ENCODE measurements around the gene RPS6KA5. TPM values are rescaled to one million over a fixed set of nuclear protein-coding genes. Genes with fewer than 3 reads are reported as not detected.

Gene RPS6KA5
- total RNA-seq, 1 donor from 2014 or later = 4.4 TPM

GRCh38 chr14:90993792-90994191 is 66.6 kb downstream of the RPS6KA5 start:
- Mint-ChIP-seq H3K27ac (no peak overlapping the region), H3K36me3 (ENCODE audit: insufficient read depth) (no peaks in the 10 kb centered on the region), H3K27me3 (no peaks in the 10 kb centered on the region), H3K9me3 (ENCODE audit: low read depth) (no peaks in the 10 kb centered on the region), H3K4me3 (ENCODE audit: low read depth) (no peak overlapping the region), H3K4me1 (ENCODE audit: low read depth) (no peaks in the 10 kb centered on the region)
- no peak for TF ChIP-seq CTCF (IDR thresholded peaks at IDR 0.05; ENCODE audit: unreplicated experiment)
- no peak for DNase-seq (ENCODE audit: low spot score, unreplicated experiment)

- no peak for TF ChIP-seq CTCF (IDR thresholded peaks at IDR 0.05; ENCODE audit: unreplicated experiment)
- Mint-ChIP-seq H3K36me3 (ENCODE audit: insufficient read depth) (no peaks in the 10 kb centered on the region), H3K9me3 (ENCODE audit: low read depth) (no peaks in the 10 kb centered on the region), H3K4me1 (ENCODE audit: low read depth) (no peaks in the 10 kb centered on the region), H3K27me3 (no peaks in the 10 kb centered on the region), H3K4me3 (ENCODE audit: low read depth) (no peak overlapping the region), H3K27ac (no peak overlapping the region)
- DNase-seq (ENCODE audit: low spot score, unreplicated experiment) = no peak
Measured at GRCh38 chr14:90991690-90992443, 68.6 kb downstream of the RPS6KA5 start.

GRCh38 chr14:90990141-90990540 is 70.3 kb downstream of the RPS6KA5 start:
- Mint-ChIP-seq H3K9me3 (ENCODE audit: low read depth) (no peaks in the 10 kb centered on the region), H3K4me1 (ENCODE audit: low read depth) (no peaks in the 10 kb centered on the region), H3K36me3 (ENCODE audit: insufficient read depth) (no peaks in the 10 kb centered on the region), H3K27ac (no peak overlapping the region), H3K27me3 (no peaks in the 10 kb centered on the region), H3K4me3 (ENCODE audit: low read depth) (no peak overlapping the region)
- no peak for TF ChIP-seq CTCF (IDR thresholded peaks at IDR 0.05; ENCODE audit: unreplicated experiment)
- no peak for DNase-seq (ENCODE audit: low spot score, unreplicated experiment)

- Mint-ChIP-seq H3K4me1 (ENCODE audit: low read depth) (no peaks in the 10 kb centered on the region), H3K4me3 (ENCODE audit: low read depth) (no peak overlapping the region), H3K27ac (no peak overlapping the region), H3K36me3 (ENCODE audit: insufficient read depth) (no peaks in the 10 kb centered on the region), H3K27me3 (no peaks in the 10 kb centered on the region), H3K9me3 (ENCODE audit: low read depth) (no peaks in the 10 kb centered on the region)
- no peak for DNase-seq (ENCODE audit: low spot score, unreplicated experiment)
- no peak for TF ChIP-seq CTCF (IDR thresholded peaks at IDR 0.05; ENCODE audit: unreplicated experiment)
Measured at GRCh38 chr14:90987140-90987539, 73.3 kb downstream of the RPS6KA5 start.

- Mint-ChIP-seq H3K4me1 (ENCODE audit: low read depth) (no peaks in the 10 kb centered on the region), H3K36me3 (ENCODE audit: insufficient read depth) (no peaks in the 10 kb centered on the region), H3K9me3 (ENCODE audit: low read depth) (no peaks in the 10 kb centered on the region), H3K27ac (no peak overlapping the region), H3K27me3 (no peaks in the 10 kb centered on the region), H3K4me3 (ENCODE audit: low read depth) (no peak overlapping the region)
- no peak for TF ChIP-seq CTCF (IDR thresholded peaks at IDR 0.05; ENCODE audit: unreplicated experiment)
- DNase-seq (ENCODE audit: low spot score, unreplicated experiment) = no peak
Measured at GRCh38 chr14:90986510-90986909, 73.9 kb downstream of the RPS6KA5 start.
